GM21526 (cell line): ENCODE data around the gene DPY19L2.
"Not testable (repeated sequence)": the region's sequence is repeated elsewhere in the genome, so short reads cannot be mapped to it uniquely, and the experiment has no call there.

ENCODE experiments used
- ATAC-seq: cut with Tn5 transposase; IDR thresholded peaks from one replicate; pipeline ENCODE4 v1.9.1; 2021; ENCODE audit warnings: moderate library complexity; ENCODE audit not compliant: unreplicated experiment, low FRiP score

The DPY19L2 gene

DNA sequence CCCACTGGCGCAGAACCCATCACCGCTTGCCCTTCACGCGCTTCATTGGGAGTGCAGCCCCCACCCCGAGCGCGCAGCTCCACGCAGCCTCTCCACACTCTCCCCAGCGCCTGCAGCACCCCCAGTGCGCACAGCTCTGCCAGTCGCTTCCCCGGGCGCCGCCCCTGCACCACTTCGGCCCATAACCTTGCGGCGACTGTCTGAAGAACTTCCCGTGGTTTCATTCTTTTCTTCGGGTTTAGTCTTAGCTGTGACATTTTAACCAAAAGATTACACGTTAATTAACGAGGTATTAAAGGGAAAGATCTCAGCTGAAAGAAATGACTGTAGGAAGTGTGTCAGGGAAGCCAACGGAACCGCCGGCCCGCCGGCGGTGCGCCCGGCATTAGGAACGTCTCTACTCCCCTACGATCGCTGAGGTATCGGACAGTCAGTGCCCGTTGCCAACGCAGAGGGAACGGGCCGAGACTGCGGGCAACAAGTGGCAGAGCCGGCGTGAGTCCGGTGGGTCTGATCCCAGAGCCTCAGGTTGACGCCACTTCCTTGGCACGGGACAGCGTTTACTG lies 590 bp upstream of the DPY19L2 start:
- ATAC-seq: not testable (repeated sequence)

DNA sequence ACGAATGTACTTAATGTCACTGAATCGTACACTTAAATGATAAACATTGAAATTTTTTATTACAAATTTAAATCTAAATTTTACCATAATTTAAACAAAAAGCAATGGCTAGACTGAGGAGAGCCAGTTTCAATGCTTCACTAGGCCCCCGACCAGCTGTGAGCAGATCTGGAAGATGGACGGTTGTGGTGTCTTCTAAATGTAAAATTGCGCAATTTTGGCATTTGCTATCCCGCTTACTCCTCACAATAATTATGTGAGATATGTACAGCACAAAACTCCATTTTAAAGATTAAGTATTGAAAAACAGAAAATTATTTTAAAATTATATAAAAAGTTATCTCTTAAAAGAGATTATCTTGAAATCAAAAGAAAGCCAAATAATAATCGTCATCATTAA lies 5.3 kb downstream of the DPY19L2 start:
- ATAC-seq: not testable (repeated sequence)

DNA sequence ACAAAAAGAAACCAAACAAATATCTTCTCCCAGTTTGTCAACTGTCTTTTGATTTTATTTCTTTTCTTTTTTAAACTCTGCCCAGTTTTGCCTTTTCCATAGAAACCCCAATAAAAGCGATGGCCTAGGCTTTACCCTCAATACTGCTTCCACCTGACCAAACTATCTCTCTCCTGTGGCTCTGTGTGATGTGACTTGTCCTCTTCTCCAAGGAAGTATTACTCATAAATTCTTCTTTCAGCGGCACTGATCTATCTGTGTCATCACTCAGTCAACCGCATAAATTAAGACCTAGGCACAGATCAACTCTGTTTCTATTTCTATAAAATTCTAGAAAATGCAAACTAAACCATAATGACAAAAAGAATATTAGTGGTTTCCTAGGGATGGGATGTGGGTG lies 9.8 kb downstream of the DPY19L2 start:
- ATAC-seq: not testable (repeated sequence)

DNA sequence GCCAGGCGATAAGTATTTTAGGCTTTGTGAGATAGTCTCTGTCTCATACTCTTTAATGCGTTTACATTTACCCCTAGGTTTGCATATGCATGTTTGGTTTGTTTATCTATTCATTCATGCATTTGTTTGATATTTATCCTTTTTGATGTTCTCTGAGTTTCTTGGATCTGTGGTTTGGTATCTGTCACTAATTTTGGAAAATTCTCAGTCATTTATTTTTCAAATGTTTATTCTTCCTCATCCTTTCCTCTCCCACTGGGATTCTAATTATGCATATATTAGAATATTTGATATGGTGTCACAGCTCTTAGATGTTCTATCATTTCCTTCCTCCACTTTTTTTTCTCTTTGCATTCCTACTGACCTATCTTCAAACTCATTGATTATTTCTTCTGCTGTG lies 11.9 kb downstream of the DPY19L2 start:
- not testable (repeated sequence) for ATAC-seq

DNA sequence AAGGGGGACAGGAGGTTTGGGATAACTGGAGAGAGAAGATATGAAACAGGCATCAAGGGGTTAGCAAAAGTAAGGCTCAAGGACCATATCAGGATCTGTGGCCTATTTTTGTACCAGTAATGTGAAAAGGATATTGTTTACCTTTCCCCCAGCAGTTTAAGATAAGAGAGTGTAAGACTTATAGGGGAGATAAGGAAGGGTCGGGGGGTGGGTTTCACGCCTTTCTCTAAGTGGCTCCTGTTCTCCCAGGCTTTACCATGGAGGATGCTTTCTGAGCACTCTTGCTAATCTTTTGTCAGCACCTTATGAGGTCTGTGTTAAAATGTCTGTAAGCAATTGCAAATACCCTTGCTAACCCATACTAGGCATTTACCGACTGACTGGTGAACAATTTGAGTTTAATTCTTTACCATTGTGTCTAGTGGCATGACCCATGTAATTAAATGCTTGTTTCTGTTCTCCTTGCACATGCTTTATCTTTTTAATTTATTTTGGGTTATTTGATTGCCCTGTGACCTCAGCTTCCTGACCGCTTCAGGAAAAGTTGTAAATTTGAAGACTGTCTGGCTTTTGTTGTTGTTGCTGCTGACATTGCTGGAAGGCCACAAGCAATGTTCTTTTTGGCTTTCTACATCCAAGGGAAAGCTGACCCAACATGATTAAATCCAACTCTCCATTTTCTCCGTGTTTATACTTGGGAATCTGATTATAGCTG lies 12.6 kb downstream of the DPY19L2 start:
- not testable (repeated sequence) for ATAC-seq

DNA sequence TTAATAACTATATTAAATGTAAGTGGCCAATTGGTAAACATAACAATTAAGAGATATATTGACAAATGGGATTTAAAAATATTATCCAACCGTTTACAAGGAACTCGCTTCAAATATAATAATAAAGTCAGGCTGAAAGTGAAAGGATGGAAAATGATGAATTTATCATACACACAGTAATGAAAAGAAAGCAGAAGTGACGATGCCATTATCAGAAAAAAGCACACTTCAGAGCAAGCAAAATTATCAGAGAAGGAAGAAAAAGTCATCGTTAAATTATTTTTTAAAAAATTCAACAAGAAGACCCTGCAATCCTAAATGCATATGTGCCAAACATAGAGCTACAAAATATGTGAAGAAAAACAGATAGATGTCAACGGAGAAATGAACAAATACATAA lies 13.8 kb downstream of the DPY19L2 start:
- ATAC-seq: not testable (repeated sequence)

DNA sequence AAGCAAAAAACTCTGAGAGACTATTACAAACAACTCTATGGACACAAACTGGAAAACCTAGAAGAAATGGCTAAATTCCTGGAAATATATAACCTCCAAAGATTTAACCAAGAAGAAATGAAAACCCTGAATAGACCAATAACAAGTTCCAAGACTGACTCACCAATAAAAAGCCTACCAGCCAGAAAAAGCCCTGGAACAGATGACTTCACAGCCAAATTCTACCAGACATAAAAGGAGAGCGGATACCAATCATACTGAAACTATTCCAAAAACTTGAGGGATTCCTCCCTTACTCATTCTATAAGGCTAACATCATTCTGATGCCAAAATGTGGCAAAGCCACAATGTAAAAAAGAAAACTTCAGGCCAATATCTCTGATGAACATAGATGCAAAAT lies 18.8 kb downstream of the DPY19L2 start:
- ATAC-seq: not testable (repeated sequence)

DNA sequence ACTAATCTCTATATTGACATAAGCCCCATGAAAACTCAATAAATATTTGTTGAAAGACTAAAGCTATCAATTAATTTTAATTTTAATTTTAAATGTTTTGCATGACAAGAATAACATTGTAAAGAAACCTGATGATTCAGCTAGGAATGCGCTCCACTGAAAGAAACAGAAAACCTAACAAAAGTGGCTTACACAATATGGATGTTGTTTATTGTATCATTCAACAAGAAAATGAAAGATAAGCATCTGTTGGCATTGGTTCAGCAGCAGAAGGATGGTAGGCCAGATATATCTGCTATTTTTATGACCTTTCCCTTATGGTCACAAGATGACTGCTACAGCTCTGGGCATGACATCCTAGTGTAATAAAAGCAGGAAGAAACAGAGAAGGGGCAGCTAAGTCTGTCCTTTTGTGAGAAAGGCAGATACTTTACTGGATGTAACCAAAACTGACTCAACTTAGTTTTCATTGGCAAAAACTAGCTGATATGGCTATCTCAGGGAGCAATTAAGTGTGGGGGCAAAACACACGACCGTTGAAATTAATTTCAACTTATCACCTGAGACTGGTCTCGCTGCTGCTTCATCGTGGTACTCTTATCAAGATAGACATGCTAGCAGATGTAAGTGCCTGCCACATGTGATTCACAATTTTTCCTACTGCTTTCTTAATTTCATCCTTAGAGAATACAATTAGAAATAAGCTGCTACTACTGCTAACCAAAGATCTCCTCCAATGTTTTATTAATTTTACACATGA lies 24.7 kb downstream of the DPY19L2 start:
- not testable (repeated sequence) for ATAC-seq

DNA sequence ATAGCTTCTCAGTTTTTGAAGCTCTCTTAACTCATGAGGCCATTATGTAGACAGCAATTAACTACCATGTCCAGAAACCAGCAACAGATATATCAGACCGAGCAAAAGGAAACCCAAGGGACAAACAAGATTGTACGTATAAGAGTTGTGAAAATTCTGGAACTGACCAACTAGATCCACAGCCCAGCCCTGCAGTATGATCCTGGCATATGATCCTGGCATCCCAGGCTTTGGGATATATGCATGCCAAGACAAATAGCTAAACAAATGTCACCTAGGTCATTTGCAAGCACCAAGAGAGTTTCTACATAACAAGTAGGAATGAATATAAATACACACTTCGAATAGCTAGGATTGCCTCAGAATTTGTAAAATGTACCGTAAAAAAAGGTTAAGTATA lies 44.0 kb downstream of the DPY19L2 start:
- not testable (repeated sequence) for ATAC-seq

DNA sequence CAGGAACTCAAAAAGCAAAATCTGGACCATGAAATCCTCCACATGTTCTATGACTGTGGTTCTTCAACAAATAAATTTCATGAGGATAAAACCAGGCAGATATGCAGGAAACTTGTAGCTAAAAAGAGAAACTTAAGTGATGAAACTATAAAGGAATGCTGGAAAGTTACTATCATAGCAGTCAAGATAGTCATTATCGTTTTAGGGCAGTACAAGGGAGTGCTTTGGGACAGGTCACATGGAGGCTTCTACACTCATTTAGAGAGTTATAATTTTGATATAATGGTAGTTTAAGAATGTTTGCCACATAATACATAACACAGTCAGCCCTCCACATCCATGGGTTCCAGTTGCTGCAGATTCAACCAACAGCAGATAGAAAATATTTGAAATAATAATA lies 52.7 kb downstream of the DPY19L2 start:
- ATAC-seq: not testable (repeated sequence)

DNA sequence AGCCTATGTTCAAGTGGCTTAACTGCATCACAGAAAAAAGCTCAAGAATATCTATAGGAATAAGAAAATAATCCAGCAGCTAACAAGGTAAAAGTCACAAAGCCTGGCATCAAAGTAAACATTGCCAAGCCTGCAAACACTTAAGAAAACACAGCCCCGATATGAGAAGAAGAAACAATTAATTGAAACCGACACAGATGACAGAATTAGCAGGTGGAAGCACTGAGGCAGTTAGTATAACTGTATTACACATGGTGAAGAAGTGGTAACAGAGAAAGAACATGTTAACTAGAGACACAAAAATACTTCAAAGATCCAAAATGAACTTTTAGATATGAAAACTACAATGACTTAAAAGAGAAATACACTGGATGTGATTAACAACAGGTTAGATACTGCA lies 57.0 kb downstream of the DPY19L2 start:
- ATAC-seq: not testable (repeated sequence)

DNA sequence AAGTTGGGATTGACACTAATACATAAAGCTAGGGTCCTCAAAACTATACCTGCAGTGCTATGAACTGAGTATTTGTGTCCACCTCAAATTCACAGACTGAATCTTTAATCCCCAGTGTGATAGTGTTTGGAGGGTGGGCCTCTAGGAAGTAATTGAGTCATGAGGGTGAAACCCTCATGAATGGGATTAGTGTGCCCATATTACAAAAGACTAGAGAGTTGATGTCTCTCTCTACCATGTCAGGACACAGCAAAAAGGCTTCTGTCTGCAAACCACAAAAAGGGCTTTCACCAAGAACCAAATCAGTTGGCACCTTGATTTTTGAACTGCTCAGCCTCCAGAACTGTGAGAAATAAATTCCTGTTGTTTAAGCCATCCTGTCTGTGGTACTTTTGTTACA lies 59.0 kb downstream of the DPY19L2 start:
- ATAC-seq: not testable (repeated sequence)

DNA sequence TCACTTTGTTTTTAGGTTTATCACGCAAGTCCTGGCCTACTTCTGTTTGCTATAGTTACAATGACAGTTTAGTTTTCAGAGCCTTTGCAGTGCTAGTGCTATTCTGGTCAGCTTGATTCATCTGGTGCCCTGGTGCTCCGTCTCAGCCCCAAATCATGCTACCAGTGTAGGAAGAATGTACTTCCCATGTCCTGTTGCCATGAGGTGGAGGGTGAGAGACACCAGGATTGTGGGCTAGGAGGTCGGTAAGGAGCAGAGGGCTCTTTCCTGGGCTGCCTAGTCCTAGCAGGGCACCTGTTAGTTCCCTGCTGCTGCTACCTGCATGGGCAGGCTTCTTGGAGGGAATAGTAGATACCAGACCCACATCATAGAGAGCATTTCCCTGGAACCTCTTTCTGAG lies 63.3 kb downstream of the DPY19L2 start:
- ATAC-seq: not testable (repeated sequence)

DNA sequence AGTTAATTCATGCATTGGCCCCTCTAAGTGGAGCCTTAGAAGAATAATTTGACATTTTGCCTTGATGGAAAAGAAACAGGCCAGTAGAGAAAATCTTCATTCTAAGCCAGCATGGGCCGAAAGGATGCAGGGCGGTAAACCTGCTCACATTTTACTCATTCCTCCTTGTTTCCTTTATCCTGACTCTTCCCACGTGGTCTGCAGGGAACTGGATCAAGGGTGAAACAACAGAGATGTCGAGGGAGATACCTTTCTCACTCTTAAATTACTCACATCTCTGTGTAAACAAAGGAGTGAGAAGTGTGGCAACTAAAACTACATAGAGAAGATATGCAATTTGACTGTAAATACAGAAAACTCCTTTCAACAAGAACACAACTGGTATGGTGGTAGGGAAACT lies 73.5 kb downstream of the DPY19L2 start:
- ATAC-seq: not testable (repeated sequence)

DNA sequence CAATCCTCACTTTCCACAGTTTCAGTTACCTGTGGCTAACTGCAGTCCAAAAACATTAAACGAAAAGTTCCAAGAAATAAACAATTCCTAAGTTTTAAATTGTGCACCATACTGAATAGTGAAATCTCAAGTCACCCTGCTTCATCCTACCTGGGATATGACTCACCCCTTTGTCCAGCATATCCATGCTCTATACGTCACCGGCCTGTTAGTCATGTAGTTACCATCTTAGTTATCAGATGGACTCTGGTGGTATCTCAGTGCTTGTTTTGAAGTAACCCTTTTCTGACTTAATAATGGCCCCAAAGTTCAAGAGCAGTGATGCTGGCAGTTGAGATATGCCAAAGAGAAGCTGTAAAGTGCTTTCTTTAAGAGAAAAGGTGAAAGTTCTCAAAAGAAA lies 83.9 kb downstream of the DPY19L2 start:
- not testable (repeated sequence) for ATAC-seq

DNA sequence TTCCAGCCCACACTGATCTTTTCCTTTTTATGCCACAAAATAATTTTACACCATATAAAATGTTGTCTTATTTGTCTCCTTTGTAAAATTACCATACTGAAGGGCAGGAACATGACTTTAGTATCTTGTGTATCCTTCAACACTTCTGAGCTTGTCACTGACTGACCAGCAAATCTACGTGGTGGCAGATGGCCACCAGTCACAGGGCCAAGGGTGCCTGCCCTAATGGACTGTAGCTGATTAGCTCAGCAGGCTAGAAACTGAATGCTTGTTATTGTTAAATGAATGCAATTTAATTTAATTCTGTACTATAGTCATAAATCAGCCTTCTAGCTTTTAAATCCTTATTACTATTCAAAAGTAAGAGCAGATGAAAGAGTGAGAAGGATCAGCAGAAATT lies 85.0 kb downstream of the DPY19L2 start:
- ATAC-seq: not testable (repeated sequence)

DNA sequence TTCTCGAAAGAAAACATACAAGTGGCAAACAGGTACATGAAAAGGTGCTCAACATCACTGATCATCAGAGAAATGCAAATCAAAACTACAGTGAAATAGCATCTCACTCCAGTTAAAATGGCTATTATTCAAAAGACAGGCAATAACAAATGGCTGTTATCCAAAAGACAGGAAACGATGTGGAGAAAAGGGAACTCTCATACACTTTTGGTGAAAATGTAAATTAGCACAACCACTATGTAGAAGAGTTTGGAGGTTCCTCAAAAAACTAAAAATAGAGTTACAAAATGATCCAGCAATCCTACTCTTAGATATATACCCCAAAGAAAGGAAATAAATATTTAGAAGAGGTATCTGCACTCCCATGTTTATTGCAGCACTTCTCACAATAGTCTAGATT lies 90.7 kb downstream of the DPY19L2 start:
- ATAC-seq: not testable (repeated sequence)

DNA sequence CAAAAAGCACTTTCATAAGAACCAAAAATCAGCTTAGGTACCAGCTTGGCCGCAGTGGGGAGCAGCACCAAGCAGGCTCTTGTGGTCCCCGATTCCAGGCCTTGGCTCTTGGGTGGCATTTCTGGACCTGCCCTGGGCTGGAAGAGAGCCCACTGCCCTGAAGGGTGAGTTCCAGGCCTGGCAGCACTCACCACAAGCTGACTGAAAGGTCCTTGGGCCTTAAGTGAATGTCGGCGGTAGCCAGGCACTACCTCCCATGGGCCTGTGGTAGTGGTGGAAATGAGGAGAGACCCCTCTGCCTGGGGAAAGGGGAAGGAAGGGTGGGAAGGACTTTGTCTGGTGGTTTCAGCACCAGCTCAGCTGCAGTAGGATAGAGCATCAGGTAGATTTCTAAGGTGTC lies 96.3 kb downstream of the DPY19L2 start:
- ATAC-seq: not testable (repeated sequence)

DNA sequence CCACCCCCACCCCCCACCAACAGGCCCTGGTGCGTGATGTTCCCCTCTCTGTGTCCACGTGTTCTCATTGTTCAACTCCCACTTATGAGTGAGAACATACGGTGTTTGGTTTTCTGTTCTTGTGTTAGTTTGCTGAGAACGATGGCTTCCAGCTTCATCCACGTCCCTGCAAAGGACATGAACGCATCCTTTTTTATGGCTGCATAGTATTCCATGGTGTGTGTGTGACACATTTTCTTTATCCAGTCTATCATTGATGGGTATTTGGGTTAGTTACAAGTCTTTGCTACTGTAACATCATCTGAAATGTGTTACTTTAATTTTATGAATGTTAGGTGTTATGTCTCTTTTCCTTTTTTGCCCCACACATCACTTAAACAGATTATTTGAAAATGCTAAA lies 109.8 kb downstream of the DPY19L2 start:
- not testable (repeated sequence) for ATAC-seq

DNA sequence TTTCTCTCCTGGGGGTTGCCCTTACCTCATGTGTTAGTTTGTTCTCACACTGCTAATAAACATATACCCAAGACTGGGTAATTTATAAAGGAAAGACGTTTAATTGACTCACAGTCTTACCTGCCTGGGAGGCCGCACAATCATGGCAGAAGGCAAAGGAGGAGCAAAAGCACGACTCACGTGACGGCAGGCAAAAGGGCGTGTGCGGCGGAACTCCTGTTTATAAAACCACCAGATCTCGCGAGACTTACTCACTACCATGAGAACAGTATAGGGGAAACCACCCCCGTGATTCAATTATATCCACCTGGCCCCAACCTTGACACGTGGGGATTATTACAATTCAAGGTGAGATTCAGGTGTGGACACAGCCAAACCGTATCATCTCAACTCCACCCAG lies 116.9 kb downstream of the DPY19L2 start:
- not testable (repeated sequence) for ATAC-seq

DNA sequence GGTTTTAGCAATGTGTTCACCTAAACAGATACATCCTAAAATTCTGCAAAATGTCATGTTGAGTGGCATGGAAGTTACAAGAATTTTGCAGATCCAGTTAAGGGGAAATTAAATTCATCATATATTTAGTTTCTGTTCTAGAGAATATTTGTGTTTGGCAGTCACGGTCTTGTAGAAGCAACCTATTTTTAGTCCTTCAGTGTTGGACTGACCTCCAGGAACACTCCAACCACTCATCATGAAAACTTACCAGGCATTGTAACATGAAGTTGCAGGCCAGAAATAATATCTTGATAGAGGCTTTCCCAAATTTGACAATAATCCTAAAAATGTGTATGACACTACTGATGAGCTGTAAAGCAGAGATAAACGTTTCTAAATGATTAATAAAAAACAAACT lies 119.3 kb downstream of the DPY19L2 start:
- ATAC-seq: not testable (repeated sequence)
